Right lobe of liver (tissue), 4 donors: ENCODE measurements around the gene CHRNA1.

Source experiments
- POLR2A ChIP-seq: fragments of 450-650 bp; IDR thresholded peaks from one replicate; pipeline ENCODE4 v1.6.1; 2017; ENCODE audit warnings: antibody characterized with exemption, mild to moderate bottlenecking
- TF ChIP-seq, protein P1 (sequence below), 4 donors: fragments of 200-600 bp in 3 of 4; fragments of 450-650 bp in 1 of 4; IDR thresholded peaks; one replicate each; pipeline versions ENCODE4 v1.5.1 to v1.8.0; 2016 to 2022; ENCODE audit warnings: antibody characterized with exemption in 4 of 4, mild to moderate bottlenecking in 2 of 4
- donor health status: DM: no; HTN: no; CAD: no.
- donor health status: DM: no; HTN: no; CAD: no.
- donor health status: DM: no; HTN: yes; CAD: no.

DNA sequence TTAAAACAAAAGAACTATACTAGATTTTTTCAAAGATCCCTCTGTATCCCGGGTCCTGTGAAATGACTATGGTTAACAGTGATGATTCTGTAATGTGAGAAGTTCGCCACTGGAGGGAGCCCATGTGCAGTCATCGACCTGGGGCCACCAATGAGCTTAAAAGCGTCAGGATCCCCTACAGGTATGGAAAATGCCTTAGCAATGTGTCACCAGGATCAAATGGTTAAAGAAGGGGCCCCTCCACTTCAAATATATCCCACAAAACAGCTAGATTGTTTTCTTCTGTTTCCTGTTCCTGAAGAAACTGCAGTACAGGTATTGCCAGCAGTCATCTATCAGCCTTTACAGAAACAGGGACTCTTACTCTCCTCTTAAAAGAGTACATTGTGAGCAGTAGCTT is 15.3 kb downstream of the CHRNA1 start:
- TF ChIP-seq, protein P1, sequence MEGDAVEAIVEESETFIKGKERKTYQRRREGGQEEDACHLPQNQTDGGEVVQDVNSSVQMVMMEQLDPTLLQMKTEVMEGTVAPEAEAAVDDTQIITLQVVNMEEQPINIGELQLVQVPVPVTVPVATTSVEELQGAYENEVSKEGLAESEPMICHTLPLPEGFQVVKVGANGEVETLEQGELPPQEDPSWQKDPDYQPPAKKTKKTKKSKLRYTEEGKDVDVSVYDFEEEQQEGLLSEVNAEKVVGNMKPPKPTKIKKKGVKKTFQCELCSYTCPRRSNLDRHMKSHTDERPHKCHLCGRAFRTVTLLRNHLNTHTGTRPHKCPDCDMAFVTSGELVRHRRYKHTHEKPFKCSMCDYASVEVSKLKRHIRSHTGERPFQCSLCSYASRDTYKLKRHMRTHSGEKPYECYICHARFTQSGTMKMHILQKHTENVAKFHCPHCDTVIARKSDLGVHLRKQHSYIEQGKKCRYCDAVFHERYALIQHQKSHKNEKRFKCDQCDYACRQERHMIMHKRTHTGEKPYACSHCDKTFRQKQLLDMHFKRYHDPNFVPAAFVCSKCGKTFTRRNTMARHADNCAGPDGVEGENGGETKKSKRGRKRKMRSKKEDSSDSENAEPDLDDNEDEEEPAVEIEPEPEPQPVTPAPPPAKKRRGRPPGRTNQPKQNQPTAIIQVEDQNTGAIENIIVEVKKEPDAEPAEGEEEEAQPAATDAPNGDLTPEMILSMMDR (IDR thresholded peaks at IDR 0.05) = peak; percentile 70 to 81 (median 78)
- no peak for TF ChIP-seq POLR2A
